ENCODE results near the gene MEX3D.

DNA sequence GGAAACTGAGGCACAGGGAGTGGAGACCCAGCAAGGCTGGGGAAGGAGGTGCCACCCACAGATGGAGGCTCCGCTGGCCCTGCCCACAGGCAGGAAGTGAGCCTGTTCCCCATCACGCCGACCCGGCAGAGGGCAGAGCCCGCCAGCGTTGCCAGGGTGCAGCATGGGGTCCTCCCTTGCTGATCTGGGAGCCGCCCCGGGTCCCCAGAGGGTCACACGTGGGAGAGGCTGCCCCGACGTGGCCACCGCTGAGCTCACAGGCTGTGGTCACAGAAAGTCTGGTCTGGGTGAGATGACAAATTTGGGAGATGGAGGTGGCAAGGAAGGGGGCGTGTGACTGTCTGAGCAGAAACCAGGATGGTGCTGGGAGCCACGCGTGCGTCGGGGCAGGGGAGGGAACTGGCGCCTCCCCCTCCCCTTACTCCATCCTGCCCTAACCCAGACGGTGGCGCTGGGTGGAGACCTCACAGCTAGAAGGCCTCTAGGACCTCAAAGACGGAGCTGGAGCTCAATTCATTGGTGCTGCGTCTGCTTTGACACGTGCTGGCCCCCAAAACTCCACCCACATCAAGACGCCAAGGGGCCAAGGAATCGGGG lies 7.7 kb downstream of the MEX3D start:
- no peak for TF ChIP-seq EZH2 (IDR thresholded peaks at IDR 0.05; ENCODE audit: borderline replicate concordance, low read length)
- TF ChIP-seq, protein P1, sequence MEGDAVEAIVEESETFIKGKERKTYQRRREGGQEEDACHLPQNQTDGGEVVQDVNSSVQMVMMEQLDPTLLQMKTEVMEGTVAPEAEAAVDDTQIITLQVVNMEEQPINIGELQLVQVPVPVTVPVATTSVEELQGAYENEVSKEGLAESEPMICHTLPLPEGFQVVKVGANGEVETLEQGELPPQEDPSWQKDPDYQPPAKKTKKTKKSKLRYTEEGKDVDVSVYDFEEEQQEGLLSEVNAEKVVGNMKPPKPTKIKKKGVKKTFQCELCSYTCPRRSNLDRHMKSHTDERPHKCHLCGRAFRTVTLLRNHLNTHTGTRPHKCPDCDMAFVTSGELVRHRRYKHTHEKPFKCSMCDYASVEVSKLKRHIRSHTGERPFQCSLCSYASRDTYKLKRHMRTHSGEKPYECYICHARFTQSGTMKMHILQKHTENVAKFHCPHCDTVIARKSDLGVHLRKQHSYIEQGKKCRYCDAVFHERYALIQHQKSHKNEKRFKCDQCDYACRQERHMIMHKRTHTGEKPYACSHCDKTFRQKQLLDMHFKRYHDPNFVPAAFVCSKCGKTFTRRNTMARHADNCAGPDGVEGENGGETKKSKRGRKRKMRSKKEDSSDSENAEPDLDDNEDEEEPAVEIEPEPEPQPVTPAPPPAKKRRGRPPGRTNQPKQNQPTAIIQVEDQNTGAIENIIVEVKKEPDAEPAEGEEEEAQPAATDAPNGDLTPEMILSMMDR (conservative IDR thresholded peaks at IDR 0.05 in 1 of 2, IDR thresholded peaks at IDR 0.05 in 1 of 2; ENCODE audit: extremely low read depth in 1 of 2, insufficient read depth in 1 of 2, low read depth in 1 of 2, low read length in 2 of 2), result no peak
